GM12878 (cell line): ENCODE results near the gene PABPC1L. TPM values are rescaled to one million over a fixed set of nuclear protein-coding genes. Genes with fewer than 3 reads are reported as not detected.

Experiments
- ATAC-seq: fragments of 200-7000 bp; cut with Tn5 transposase; 3 replicates; pipeline ENCODE4 v1.9.1; 2020; ENCODE audit warnings: mild to moderate bottlenecking, moderate library complexity
- BruUV-seq: library from RNA; stranded (reverse); fragments of 400-500 nt; replicated peaks from 2 replicates; lab custom pipeline; 2021; lab: Mats Ljungman, UMichigan
- CTCF ChIA-PET: fragments of 300-600 bp; sonication (Branson Sonifier 250); formaldehyde crosslinking; extraction: SDS; loops from one replicate; lab custom pipeline; 2021; ENCODE audit warnings: inconsistent platforms; lab: Yijun Ruan, JAX
- POLR2A ChIA-PET: fragments of 350-600 bp; formaldehyde crosslinking; extraction: SDS; loops from one replicate; lab custom pipeline; 2021; ENCODE audit warnings: inconsistent platforms; lab: Charles Lee
- RAD21 ChIA-PET: fragments of 300-600 bp; sonication (Branson Sonifier 250); formaldehyde crosslinking; loops from one replicate; lab custom pipeline; 2023; ENCODE audit warnings: antibody characterized with exemption; ENCODE audit not compliant: unreplicated experiment; lab: Charles Lee
- SMC1A ChIA-PET: fragments of 300-600 bp; sonication (Branson Sonifier 250); formaldehyde crosslinking; loops from one replicate; lab custom pipeline; 2023; ENCODE audit not compliant: unreplicated experiment, uncharacterized antibody; lab: Charles Lee
- DNase-seq: peaks from one replicate; pipeline ENCODE4 v3.0.0-alpha.2; 2011; ENCODE audit warnings: low read depth, low spot score
- FAIRE-seq: peaks from 3 replicates; lab custom pipeline; 2011; peaks lifted over from hg19 to GRCh38; lab: Jason Lieb, UNC
- H2AFZ ChIP-seq: 2 replicates; pipeline ENCODE4 v1.6.0; 2011; ENCODE audit warnings: low read depth, low read length, control low read depth; ENCODE audit not compliant: control insufficient read depth
- H3K27ac ChIP-seq: 2 replicates; pipeline ENCODE4 v1.5.1; 2011; ENCODE audit warnings: control low read depth; ENCODE audit not compliant: control insufficient read depth, insufficient read depth
- H3K27me3 ChIP-seq, 2 experiments: replicated peaks in 1 of 2; 2 replicates each; pipeline versions ENCODE4 v1.6.0 to v1.6.1; 2011; ENCODE audit warnings: low read length in 1 of 2; ENCODE audit not compliant: control insufficient read depth in 2 of 2, insufficient read depth in 2 of 2
- H3K36me3 ChIP-seq, 2 experiments: 2 replicates each; pipeline ENCODE4 v1.5.1; 2011; ENCODE audit warnings: low read length in 1 of 2; ENCODE audit not compliant: control insufficient read depth in 2 of 2, insufficient read depth in 2 of 2
- H3K4me1 ChIP-seq: 2 replicates; pipeline ENCODE4 v1.6.1; 2011; ENCODE audit warnings: mild to moderate bottlenecking, low read length, moderate library complexity, mixed read lengths; ENCODE audit not compliant: control insufficient read depth, insufficient read depth
- H3K4me2 ChIP-seq: 2 replicates; pipeline ENCODE4 v1.6.0; 2011; ENCODE audit warnings: control low read depth; ENCODE audit not compliant: control insufficient read depth, insufficient read depth
- H3K4me3 ChIP-seq: fragments of 200-600 bp; sonication (generic); 2 replicates; pipeline ENCODE4 v1.5.1; 2016
- H3K79me2 ChIP-seq: 2 replicates; pipeline ENCODE4 v1.6.0; 2011; ENCODE audit warnings: low read length; ENCODE audit not compliant: control insufficient read depth, insufficient read depth
- H3K9ac ChIP-seq: 2 replicates; pipeline ENCODE4 v1.8.0; 2011; ENCODE audit warnings: low read length, control low read depth, mixed read lengths; ENCODE audit not compliant: control insufficient read depth, insufficient read depth
- H3K9me3 ChIP-seq: replicated peaks from 3 replicates; pipeline ENCODE4 v1.5.1; 2011; ENCODE audit warnings: mild to moderate bottlenecking, low read length; ENCODE audit not compliant: control insufficient read depth, insufficient read depth
- H4K20me1 ChIP-seq: 2 replicates; pipeline ENCODE4 v1.6.0; 2011; ENCODE audit not compliant: control insufficient read depth, insufficient read depth
- CBX3 ChIP-seq: fragments of 200-600 bp; sonication (generic); IDR thresholded peaks from 2 replicates; pipeline ENCODE4 v1.6.1; 2016; ENCODE audit warnings: low read depth, borderline replicate concordance
- EGR1 ChIP-seq, 2 experiments: IDR thresholded peaks; 1 replicate in 1 of 2; 2 replicates in 1 of 2; pipeline ENCODE4 v1.6.1; 2011 to 2012; ENCODE audit warnings: low read depth in 2 of 2, low read length in 2 of 2, borderline replicate concordance in 1 of 2, mild to moderate bottlenecking in 1 of 2, moderate library complexity in 1 of 2
- ELK1 ChIP-seq: IDR thresholded peaks from 2 replicates; pipeline ENCODE4 v1.6.1; 2012; ENCODE audit warnings: low read depth, low read length, improper control_type of control experiment
- ESRRA ChIP-seq: IDR thresholded peaks from 2 replicates; pipeline ENCODE4 v1.6.1; 2012; ENCODE audit warnings: mild to moderate bottlenecking, low read length, improper control_type of control experiment
- POU2F2 ChIP-seq: IDR thresholded peaks from 3 replicates; pipeline ENCODE4 v1.6.1; 2011; ENCODE audit warnings: low read depth, mild to moderate bottlenecking, low read length, borderline replicate concordance
- PRDM15 ChIP-seq: fragments of 450-650 bp; formaldehyde crosslinking; IDR thresholded peaks from 2 replicates; pipeline ENCODE4 v1.4.0; 2020; ENCODE audit warnings: mild to moderate bottlenecking, moderate library complexity
- RAD21 ChIP-seq: IDR thresholded peaks from 2 replicates; pipeline ENCODE4 v1.6.1; 2011; ENCODE audit warnings: mild to moderate bottlenecking, low read depth, low read length, moderate library complexity; ENCODE audit not compliant: insufficient read depth
- RFX5 ChIP-seq: IDR thresholded peaks from 2 replicates; pipeline ENCODE4 v1.6.1; 2011; ENCODE audit warnings: low read depth, low read length, improper control_type of control experiment
- SIN3A ChIP-seq: IDR thresholded peaks from 2 replicates; pipeline ENCODE4 v1.6.1; 2012; ENCODE audit warnings: low read depth, low read length, improper control_type of control experiment
- SIX5 ChIP-seq: IDR thresholded peaks from 2 replicates; pipeline ENCODE4 v1.6.1; 2011; ENCODE audit warnings: mild to moderate bottlenecking, low read depth, low read length, moderate library complexity; ENCODE audit not compliant: severe bottlenecking
- TBL1XR1 ChIP-seq: IDR thresholded peaks from 2 replicates; pipeline ENCODE4 v1.6.1; 2012; ENCODE audit warnings: low read depth, low read length, improper control_type of control experiment
- WGBS: methylation state at CpG from one replicate; pipeline ENCODE4 v1.1.6; 2016; ENCODE audit warnings: low lambda C conversion rate; ENCODE audit not compliant: insufficient replicate concordance, insufficient coverage; ENCODE audit errors: missing lambda C conversion rate; 5-methylcytosine and 5-hydroxymethylcytosine counted together
- in situ Hi-C: fragments of 300-500 bp; cut with MboI; formaldehyde crosslinking; loops from 9 replicates; pipeline ENCODE4 v1.14.3; 2018; ENCODE audit warnings: mixed read lengths
- intact Hi-C: fragments of 100-400 bp; cut with micrococcal nuclease; formaldehyde crosslinking; loops from one replicate; pipeline ENCODE4 v1.14.2; 2022; ENCODE audit not compliant: unreplicated experiment
- polyA plus RNA-seq, 11 experiments: library from polyadenylated mRNA; depleted of rRNA in 4 of 11; unstranded in 6 of 11; stranded (reverse) in 5 of 11; fragments of >200 nt; fragmentation: Nextera tagmentation in 4 of 11; fragmentation: Illumina TruSeq in 1 of 11; extraction: Ambion mirVana in 4 of 11; extraction: Trizol in 1 of 11; gene quantifications; 1 replicate in 1 of 11; 2 replicates in 10 of 11; pipeline versions ENCODE4 v1.2.1 to v1.2.3, GENCODE V29; 2011 to 2016; ENCODE audit warnings: inconsistent platforms in 2 of 11, missing spikeins in 2 of 11, low read depth in 1 of 11
- total RNA-seq, 4 experiments: library from RNA; depleted of rRNA in 3 of 4; stranded (reverse); fragments of >200 nt in 3 of 4; fragmentation: Illumina TruSeq in 1 of 4; extraction: Trizol in 1 of 4; gene quantifications; 2 replicates each; pipeline versions ENCODE4 v1.2.1 to v1.2.3, GENCODE V29; 2013 to 2021

The PABPC1L gene
- total and polyA plus RNA-seq, 10 of the 15 experiments (the other 5 are each of a cell fraction or from before 2014, with no cell fraction given): 6.1 to 66.8 (median 11.9) TPM

- no peak for ATAC-seq
These were observed 38.7 kb downstream of the PABPC1L start for GRCh38 chr20:44948513-44948912.

GRCh38 chr20:44950368-44950767, 40.5 kb downstream of the PABPC1L start:
- H3K4me2 ChIP-seq: no peak overlapping the region
- CTCF ChIA-PET: interaction anchor here (0.8 to 1.2 kb wide), 2 partner anchors 9 to 12 kb away, joined by 3 read pairs; no protein-coding TSS in a partner anchor
- H3K27me3 ChIP-seq: no peaks in the 10 kb centered on the region
- H3K9ac ChIP-seq: no peak overlapping the region
- no peak overlapping the region for H3K4me3 ChIP-seq
- H3K9me3 ChIP-seq: no peaks in the 10 kb centered on the region
- no peak for TF ChIP-seq SIX5
- no peak for TF ChIP-seq PRDM15 (CRISPR knock-in tag)
- TF ChIP-seq EGR1 (IDR thresholded peaks at IDR 0.05; ENCODE audit: borderline replicate concordance in 1 of 2, low read depth in 2 of 2, low read length in 2 of 2): no peak
- TF ChIP-seq TBL1XR1: no peak
- no peak for TF ChIP-seq RFX5
- no peak for TF ChIP-seq SIN3A
- no peak for TF ChIP-seq RAD21
- TF ChIP-seq CBX3: no peak
- TF ChIP-seq ELK1: no peak
- no peak for TF ChIP-seq POU2F2
- no peaks in the 10 kb centered on the region; the same call in 1 of the 2 replicates for H4K20me1 ChIP-seq
- RAD21 ChIA-PET: interaction anchor here (1.3 kb wide), 1 partner anchor 10 kb away, joined by 4 read pairs; the partner anchor contains the start of gene TOMM34
- in situ Hi-C loops: no loop called here
- BruUV-seq: no TSS peak
- POLR2A ChIA-PET: no interaction called here
- FAIRE-seq: no peak
- peaks cover 19 to 73% of the 10 kb centered on the region in 2 experiments for H3K36me3 ChIP-seq
- no peak for DNase-seq
- H3K4me1 ChIP-seq: peaks cover 2% of the 10 kb centered on the region
- no peak overlapping the region for H2AFZ ChIP-seq
- H3K79me2 ChIP-seq: peaks cover 4% of the 10 kb centered on the region
- WGBS: 82% methylated on average over 1 of the region's 1 CpG
- intact Hi-C loops: no loop called here
- H3K27ac ChIP-seq: no peak overlapping the region
- SMC1A ChIA-PET: interaction anchor here (1.3 to 2.1 kb wide), 2 partner anchors 9 to 14 kb away, joined by 5 to 9 read pairs; partner anchors contain the start of gene TOMM34
- ATAC-seq: no peak

More at GRCh38 chr20:44948513-44948912, 38.7 kb downstream of the PABPC1L start:
- WGBS: 100% methylated on average over 2 of the region's 2 CpGs
- no peak for DNase-seq
- in situ Hi-C loops: no loop called here
- no peak for TF ChIP-seq EGR1 (IDR thresholded peaks at IDR 0.05; ENCODE audit: borderline replicate concordance in 1 of 2, low read depth in 2 of 2, low read length in 2 of 2)
- no peak for TF ChIP-seq ESRRA
- no peaks in the 10 kb centered on the region for H3K4me1 ChIP-seq
- peaks cover 15 to 60% of the 10 kb centered on the region in 2 experiments for H3K36me3 ChIP-seq
- no peaks in the 10 kb centered on the region for H3K9me3 ChIP-seq
- FAIRE-seq: no peak
- ChIA-PET SMC1A (interaction anchor here (1.2 to 2.4 kb wide), 4 partner anchors 10 to 63 kb away, joined by 4 to 12 read pairs (median 6); partner anchors contain the start of gene TOMM34), CTCF (interaction anchor here (0.8 to 2.0 kb wide), 6 partner anchors 9 to 147 kb away, joined by 3 to 10 read pairs (median 4); no protein-coding TSS in a partner anchor), POLR2A (no interaction called here), RAD21 (no interaction called here)
- intact Hi-C loops: no loop called here
- H3K27me3 ChIP-seq: no peaks in the 10 kb centered on the region
- no TSS peak for BruUV-seq
- H2AFZ ChIP-seq: no peak overlapping the region
- no peak overlapping the region for H3K27ac ChIP-seq
- H4K20me1 ChIP-seq: no peaks in the 10 kb centered on the region; the same call in 1 of the 2 replicates
- H3K4me3 ChIP-seq: no peak overlapping the region
- H3K79me2 ChIP-seq: no peaks in the 10 kb centered on the region
- H3K9ac ChIP-seq: no peak overlapping the region
- no peak overlapping the region for H3K4me2 ChIP-seq
